ENCODE results near the gene IGSF22.

The IGSF22 gene
- 0.22 to 1.7 reads per million in 2 experiments for total RNA-seq

- no peak for DNase-seq (ENCODE audit: low read depth)
These were observed at the start of gene IGSF22 for GRCh38 chr11:18726040-18726439. Gene IGSF22, minus strand, starts transcription at chr11:18726188. Its CDS starts 1,952 bp downstream, at chr11:18724236.

GRCh38 chr11:18774801-18775200 is 48.8 kb upstream of the IGSF22 start:
- DNase-seq (ENCODE audit: low read depth) = no peak

- DNase-seq (ENCODE audit: low read depth) = no peak
These were observed 47.7 kb upstream of the IGSF22 start for GRCh38 chr11:18773681-18774080.

GRCh38 chr11:18773104-18773503 is 47.1 kb upstream of the IGSF22 start:
- no peak for DNase-seq (ENCODE audit: low read depth)

GRCh38 chr11:18772211-18772610 is 46.2 kb upstream of the IGSF22 start:
- no peak for DNase-seq (ENCODE audit: low read depth)

GRCh38 chr11:18771266-18772035 is 45.5 kb upstream of the IGSF22 start:
- no peak for DNase-seq (ENCODE audit: low read depth)

- DNase-seq (ENCODE audit: low read depth) = no peak
These were observed 44.6 kb upstream of the IGSF22 start for GRCh38 chr11:18770479-18771125.

- DNase-seq (ENCODE audit: low read depth) = no peak
These were observed 43.9 kb upstream of the IGSF22 start for GRCh38 chr11:18769802-18770456.

- DNase-seq (ENCODE audit: low read depth) = no peak
These were observed 43.0 kb upstream of the IGSF22 start for GRCh38 chr11:18768978-18769377.

GRCh38 chr11:18768472-18768901 is 42.5 kb upstream of the IGSF22 start:
- no peak for DNase-seq (ENCODE audit: low read depth)

GRCh38 chr11:18766015-18766414 is 40.0 kb upstream of the IGSF22 start:
- DNase-seq (ENCODE audit: low read depth) = no peak

- DNase-seq (ENCODE audit: low read depth) = no peak
These were observed 39.6 kb upstream of the IGSF22 start for GRCh38 chr11:18765554-18765953.

- DNase-seq (ENCODE audit: low read depth) = no peak
These were observed 35.8 kb upstream of the IGSF22 start for GRCh38 chr11:18761741-18762140.

- no peak for DNase-seq (ENCODE audit: low read depth)
These were observed 35.2 kb upstream of the IGSF22 start for GRCh38 chr11:18761144-18761543.

GRCh38 chr11:18757811-18758210 is 31.8 kb upstream of the IGSF22 start:
- no peak for DNase-seq (ENCODE audit: low read depth)

- no peak for DNase-seq (ENCODE audit: low read depth)
These were observed 30.9 kb upstream of the IGSF22 start for GRCh38 chr11:18756889-18757288.

GRCh38 chr11:18754308-18754707 is 28.3 kb upstream of the IGSF22 start:
- no peak for DNase-seq (ENCODE audit: low read depth)

GRCh38 chr11:18752502-18752901 is 26.5 kb upstream of the IGSF22 start:
- DNase-seq (ENCODE audit: low read depth) = no peak

- no peak for DNase-seq (ENCODE audit: low read depth)
These were observed 25.0 kb upstream of the IGSF22 start for GRCh38 chr11:18750944-18751343.

- no peak for DNase-seq (ENCODE audit: low read depth)
These were observed 23.8 kb upstream of the IGSF22 start for GRCh38 chr11:18749681-18750319.

- DNase-seq (ENCODE audit: low read depth) = no peak
These were observed 22.9 kb upstream of the IGSF22 start for GRCh38 chr11:18748766-18749365.

GRCh38 chr11:18745251-18745650 is 19.3 kb upstream of the IGSF22 start:
- no peak for DNase-seq (ENCODE audit: low read depth)
